DOHH2 (cell line): ENCODE results near the gene DCLK2.

Experiments used
- CTCF ChIP-seq: fragments of 200-600 bp; sonication (generic); IDR thresholded peaks from one replicate; pipeline ENCODE4 v1.5.1; 2014; ENCODE audit warnings: antibody characterized with exemption, mild to moderate bottlenecking, low read depth, low read length; ENCODE audit not compliant: poor library complexity, severe bottlenecking
- EZH2phosphoT487 ChIP-seq: fragments of 200-600 bp; sonication (generic); IDR thresholded peaks from 2 replicates; pipeline ENCODE4 v1.6.1; 2017; ENCODE audit warnings: borderline replicate concordance, mild to moderate bottlenecking, antibody characterized with exemption, low read length, moderate library complexity, mixed read lengths

- TF ChIP-seq CTCF (no peak), EZH2phosphoT487 (no peak)
These were observed 174.5 kb downstream of the DCLK2 start for GRCh38 chr4:150252741-150253140.
